Stimulated activated CD8-positive, alpha-beta memory T cell treated with anti-CD3 and anti-CD28 coated beads, Interleukin-7, amount 100 ng/mL, for 48 hours (primary cell): ENCODE measurements around the gene ABCC1.
"Not testable (repeated sequence)": the region's sequence is repeated elsewhere in the genome, so short reads cannot be mapped to it uniquely, and the experiment has no call there.

Experiments
- DNase-seq, 2 donors: peaks; one replicate each; pipeline ENCODE4 v3.0.0-alpha.2; 2020; ENCODE audit warnings: low read depth in 1 of 2; ENCODE audit errors: extremely low read depth in 1 of 2

ABCC1 gene

GRCh38 chr16:16169615-16170014, 220.2 kb downstream of the ABCC1 start:
- no peak for DNase-seq

- no peak for DNase-seq
These were observed 222.0 kb downstream of the ABCC1 start for GRCh38 chr16:16171332-16171919.

GRCh38 chr16:16172991-16173390, 223.6 kb downstream of the ABCC1 start:
- DNase-seq, result no peak

GRCh38 chr16:16175296-16175695, 225.9 kb downstream of the ABCC1 start:
- no peak for DNase-seq

GRCh38 chr16:16176328-16176727, 226.9 kb downstream of the ABCC1 start:
- no peak for DNase-seq

- no peak for DNase-seq
These were observed 229.2 kb downstream of the ABCC1 start for GRCh38 chr16:16178455-16179162.

- not testable (repeated sequence) for DNase-seq
These were observed 232.3 kb downstream of the ABCC1 start for GRCh38 chr16:16181748-16182147.

GRCh38 chr16:16182918-16183317, 233.5 kb downstream of the ABCC1 start:
- DNase-seq, result no peak

- no peak for DNase-seq
These were observed 234.1 kb downstream of the ABCC1 start for GRCh38 chr16:16183562-16183961.

GRCh38 chr16:16184594-16184993, 235.2 kb downstream of the ABCC1 start:
- DNase-seq, result no peak

- DNase-seq, result no peak
These were observed 235.7 kb downstream of the ABCC1 start for GRCh38 chr16:16185095-16185494.

GRCh38 chr16:16186820-16187219, 237.4 kb downstream of the ABCC1 start:
- DNase-seq, result no peak

- DNase-seq, result no peak
These were observed 239.4 kb downstream of the ABCC1 start for GRCh38 chr16:16188827-16189226.

- DNase-seq, result no peak
These were observed 240.4 kb downstream of the ABCC1 start for GRCh38 chr16:16189842-16190241.

- no peak for DNase-seq
These were observed 241.1 kb downstream of the ABCC1 start for GRCh38 chr16:16190546-16190945.

GRCh38 chr16:16190966-16191365, 241.6 kb downstream of the ABCC1 start:
- DNase-seq, result not testable (repeated sequence)

- DNase-seq, result no peak
These were observed 242.2 kb downstream of the ABCC1 start for GRCh38 chr16:16191493-16192167.
